Testis (tissue), 3 donors: ENCODE measurements around the gene RPL10. TPM values are rescaled to one million over a fixed set of nuclear protein-coding genes. Genes with fewer than 3 reads are reported as not detected.

ENCODE experiments used
- DNase-seq: peaks from one replicate; pipeline ENCODE4 v3.0.0-alpha.2; 2019
- H3K27ac ChIP-seq, 2 donors: fragments of 200-600 bp; sonication (generic); one replicate each; pipeline ENCODE4 v1.5.1; 2019
- H3K27me3 ChIP-seq: fragments of 200-600 bp; sonication (generic); one replicate; pipeline ENCODE4 v1.5.1; 2019
- H3K36me3 ChIP-seq: fragments of 200-600 bp; sonication (generic); one replicate; pipeline ENCODE4 v1.5.1; 2017; ENCODE audit warnings: low read depth; ENCODE audit errors: missing control alignments
- H3K4me1 ChIP-seq: fragments of 200-600 bp; sonication (generic); one replicate; pipeline ENCODE4 v1.5.1; 2019
- H3K4me3 ChIP-seq, 2 donors: fragments of 200-600 bp; sonication (generic); one replicate each; pipeline ENCODE4 v1.5.1; 2017 to 2019
- H3K9me3 ChIP-seq: fragments of 200-600 bp; sonication (generic); one replicate; pipeline ENCODE4 v1.5.1; 2017
- POLR2A ChIP-seq: fragments of 450-650 bp; IDR thresholded peaks from one replicate; pipeline ENCODE4 v1.6.1; 2017; ENCODE audit warnings: antibody characterized with exemption, mild to moderate bottlenecking, moderate library complexity
- WGBS, 2 donors: methylation state at CpG; one replicate each; pipeline ENCODE4 v1.1.5; 2018; 5-methylcytosine and 5-hydroxymethylcytosine counted together
- intact Hi-C: fragments of 100-400 bp; cut with DNase I; formaldehyde crosslinking; loops from one replicate; pipeline ENCODE4 v1.15.1; 2023; ENCODE audit warnings: low total_unique reads
- polyA plus RNA-seq: library from polyadenylated mRNA; stranded (reverse); fragments of 350-450 nt; fragmentation: Illumina TruSeq; extraction: RNeasy Lipid Tissue Mini Kit (QIAGEN cat#74804); gene quantifications from one replicate; pipeline ENCODE4 v1.2.3, GENCODE V29; 2014; ENCODE audit warnings: low read depth, low replicate concordance; ENCODE audit not compliant: insufficient read depth
- total RNA-seq, 2 donors: library from RNA; depleted of rRNA; stranded (reverse); fragments of >200 nt; gene quantifications; one replicate each; pipeline ENCODE4 v1.2.3, GENCODE V29; 2016
- TF ChIP-seq, protein P1 (sequence below), 3 experiments: fragments of 450-650 bp in 2 of 3; fragments of 200-600 bp in 1 of 3; sonication (generic) in 1 of 3; IDR thresholded peaks; one replicate each; pipeline ENCODE4 v1.5.1; 2016 to 2019; ENCODE audit warnings: antibody characterized with exemption in 3 of 3, mild to moderate bottlenecking in 2 of 3, moderate library complexity in 1 of 3

RPL10 gene
- total and polyA plus RNA-seq, 3 donors from 2014 or later: 925 to 1,913 (median 1,423) TPM

DNA sequence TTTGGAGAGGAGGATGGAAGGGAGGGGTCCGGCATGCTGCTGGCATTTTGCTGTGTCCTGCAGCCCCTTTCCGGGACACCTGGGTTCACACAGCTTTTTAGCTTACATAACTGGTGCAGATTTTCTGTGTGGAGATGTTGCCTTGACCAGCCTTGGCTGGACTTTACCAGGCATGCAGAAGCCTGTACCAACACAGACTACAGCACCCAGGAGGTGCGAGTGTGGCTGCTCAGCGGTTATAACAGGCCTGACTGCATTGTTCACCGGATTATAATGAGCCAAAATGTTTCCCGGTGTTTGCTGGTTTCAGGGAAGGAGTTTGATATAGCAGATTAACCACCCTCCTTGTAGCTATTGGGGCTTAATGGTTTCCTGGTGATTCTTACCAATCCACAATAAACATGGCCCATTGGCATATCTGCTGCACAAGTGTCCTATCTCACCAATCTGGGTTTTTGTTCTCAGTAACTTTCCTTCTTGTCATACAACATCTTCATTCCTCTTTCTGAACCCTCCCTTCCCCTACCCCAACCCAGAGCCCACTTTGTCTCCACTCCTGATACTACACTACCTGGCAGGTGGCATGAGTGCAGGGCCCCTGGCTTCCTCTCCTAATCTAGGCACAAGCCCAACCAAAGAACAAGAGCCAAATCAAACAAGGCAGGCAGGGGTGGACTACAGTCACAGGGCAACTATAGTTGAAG, 3.9 kb downstream of the RPL10 start:
- 42 to 62% methylated on average over 2 to 6 of the region's 6 CpGs for WGBS, 2 donors

DNA sequence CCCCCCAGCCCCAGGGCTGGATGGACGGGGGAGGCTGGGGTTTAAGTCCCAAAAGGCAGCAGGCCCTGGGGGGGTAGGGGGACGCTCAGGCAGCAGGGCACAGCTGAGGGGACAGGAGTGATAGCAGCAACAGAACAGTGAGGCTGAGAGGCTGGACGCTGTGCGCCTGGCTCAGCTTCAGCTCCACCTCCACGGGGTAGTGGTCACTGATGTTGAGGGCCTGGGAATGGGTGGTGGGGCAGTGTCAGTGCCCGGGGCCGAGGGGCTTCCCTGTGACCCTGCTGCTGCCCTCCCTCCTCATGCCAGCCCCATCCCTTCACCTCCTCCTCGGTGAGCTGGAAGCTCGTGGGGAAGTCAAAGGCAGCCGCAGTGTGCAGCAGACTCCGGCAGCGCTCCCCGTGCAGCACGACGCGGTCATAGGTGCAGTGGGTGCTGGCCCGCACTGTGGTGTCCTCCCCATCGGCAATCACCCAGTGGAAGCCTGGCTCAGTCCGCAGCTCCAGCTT, 4.5 kb downstream of the RPL10 start:
- intact Hi-C loops: no loop called here
- no peaks in the 10 kb centered on the region for H3K9me3 ChIP-seq
- TF ChIP-seq, protein P1, sequence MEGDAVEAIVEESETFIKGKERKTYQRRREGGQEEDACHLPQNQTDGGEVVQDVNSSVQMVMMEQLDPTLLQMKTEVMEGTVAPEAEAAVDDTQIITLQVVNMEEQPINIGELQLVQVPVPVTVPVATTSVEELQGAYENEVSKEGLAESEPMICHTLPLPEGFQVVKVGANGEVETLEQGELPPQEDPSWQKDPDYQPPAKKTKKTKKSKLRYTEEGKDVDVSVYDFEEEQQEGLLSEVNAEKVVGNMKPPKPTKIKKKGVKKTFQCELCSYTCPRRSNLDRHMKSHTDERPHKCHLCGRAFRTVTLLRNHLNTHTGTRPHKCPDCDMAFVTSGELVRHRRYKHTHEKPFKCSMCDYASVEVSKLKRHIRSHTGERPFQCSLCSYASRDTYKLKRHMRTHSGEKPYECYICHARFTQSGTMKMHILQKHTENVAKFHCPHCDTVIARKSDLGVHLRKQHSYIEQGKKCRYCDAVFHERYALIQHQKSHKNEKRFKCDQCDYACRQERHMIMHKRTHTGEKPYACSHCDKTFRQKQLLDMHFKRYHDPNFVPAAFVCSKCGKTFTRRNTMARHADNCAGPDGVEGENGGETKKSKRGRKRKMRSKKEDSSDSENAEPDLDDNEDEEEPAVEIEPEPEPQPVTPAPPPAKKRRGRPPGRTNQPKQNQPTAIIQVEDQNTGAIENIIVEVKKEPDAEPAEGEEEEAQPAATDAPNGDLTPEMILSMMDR (IDR thresholded peaks at IDR 0.05): no peak
- TF ChIP-seq POLR2A: no peak
- no peak for DNase-seq
- no peaks in the 10 kb centered on the region for H3K27me3 ChIP-seq
- H3K36me3 ChIP-seq: no peaks in the 10 kb centered on the region
- H3K27ac ChIP-seq: no peak overlapping the region
- WGBS, 2 donors: 82 to 88% methylated on average over 3 to 19 of the region's 19 CpGs
- no peak overlapping the region for H3K4me3 ChIP-seq
- H3K4me1 ChIP-seq: no peaks in the 10 kb centered on the region

More for the DNA sequence above, 3.9 kb downstream of the RPL10 start:
- TF ChIP-seq, protein P1 (IDR thresholded peaks at IDR 0.05): no peak
- TF ChIP-seq POLR2A: no peak
- Histone ChIP-seq H3K9me3 (no peaks in the 10 kb centered on the region), H3K4me3 (no peak overlapping the region), H3K36me3 (no peaks in the 10 kb centered on the region), H3K4me1 (no peaks in the 10 kb centered on the region), H3K27ac (no peak overlapping the region), H3K27me3 (no peaks in the 10 kb centered on the region)
- no peak for DNase-seq
- intact Hi-C loops: no loop called here

DNA sequence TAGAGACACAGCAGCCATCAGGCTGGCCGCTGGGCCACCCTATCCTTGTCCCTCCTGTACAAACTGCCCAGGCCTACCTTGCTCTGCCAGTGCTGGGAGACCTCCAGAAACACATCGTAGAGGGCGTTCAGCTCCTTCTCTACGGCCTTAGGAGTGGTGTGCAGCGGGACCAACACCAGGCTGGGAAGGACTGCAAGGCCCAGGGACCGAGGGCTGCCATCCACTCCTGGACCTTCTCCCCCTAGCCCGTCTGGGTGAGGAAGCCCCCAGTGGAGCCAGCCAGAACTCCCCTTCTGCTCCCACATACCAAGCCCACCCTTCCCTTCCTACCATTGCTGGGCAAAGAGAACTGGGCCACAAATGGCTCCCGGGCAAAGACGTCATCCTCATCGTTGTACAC, 5.0 kb downstream of the RPL10 start:
- Histone ChIP-seq H3K27me3 (no peaks in the 10 kb centered on the region), H3K4me3 (no peak overlapping the region), H3K9me3 (no peaks in the 10 kb centered on the region), H3K36me3 (no peaks in the 10 kb centered on the region), H3K27ac (no peak overlapping the region), H3K4me1 (no peaks in the 10 kb centered on the region)
- WGBS, 2 donors: 86% methylated on average over 7 of the region's 10 CpGs; no CpG with 5 or more reads in 1 of the 2 donors
- TF ChIP-seq, protein P1 (IDR thresholded peaks at IDR 0.05): no peak
- no peak for TF ChIP-seq POLR2A
- no peak for DNase-seq
- intact Hi-C loops: no loop called here

DNA sequence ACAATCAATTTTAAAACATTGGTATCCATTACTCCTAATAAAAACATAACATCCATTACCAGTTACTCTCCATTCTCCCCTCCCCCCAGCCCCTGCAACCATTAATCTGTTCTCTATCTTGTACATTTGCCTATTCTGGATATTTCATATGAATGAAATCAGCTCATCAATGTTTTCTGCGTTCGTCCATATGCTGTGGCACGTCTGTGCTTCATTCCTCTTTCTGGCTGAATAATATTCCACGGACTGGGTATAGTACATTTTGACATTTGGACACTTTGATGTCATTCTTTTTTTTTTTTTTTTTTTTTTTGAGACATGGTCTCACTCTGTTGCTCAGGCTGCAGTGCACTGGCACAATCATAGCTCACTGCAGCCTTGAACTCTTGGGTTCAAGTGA, 5.7 kb downstream of the RPL10 start:
- H3K4me1 ChIP-seq: no peaks in the 10 kb centered on the region
- intact Hi-C loops: no loop called here
- no peak for TF ChIP-seq POLR2A
- TF ChIP-seq, protein P1 (IDR thresholded peaks at IDR 0.05): no peak

More for the DNA sequence above, 5.7 kb downstream of the RPL10 start:
- Histone ChIP-seq H3K36me3 (no peaks in the 10 kb centered on the region), H3K4me3 (no peak overlapping the region), H3K27ac (no peak overlapping the region), H3K9me3 (no peaks in the 10 kb centered on the region), H3K27me3 (no peaks in the 10 kb centered on the region)
- no peak for DNase-seq
- 90 to 92% methylated on average over 4 of the region's 4 CpGs for WGBS, 2 donors
